GM18499 (cell line): Measurements from ENCODE around the gene BRINP1.

Source experiments
- ATAC-seq: cut with Tn5 transposase; IDR thresholded peaks from one replicate; pipeline ENCODE4 v1.9.1; 2021; ENCODE audit warnings: moderate number of reproducible peaks; ENCODE audit not compliant: insufficient read depth, unreplicated experiment

BRINP1 gene

DNA sequence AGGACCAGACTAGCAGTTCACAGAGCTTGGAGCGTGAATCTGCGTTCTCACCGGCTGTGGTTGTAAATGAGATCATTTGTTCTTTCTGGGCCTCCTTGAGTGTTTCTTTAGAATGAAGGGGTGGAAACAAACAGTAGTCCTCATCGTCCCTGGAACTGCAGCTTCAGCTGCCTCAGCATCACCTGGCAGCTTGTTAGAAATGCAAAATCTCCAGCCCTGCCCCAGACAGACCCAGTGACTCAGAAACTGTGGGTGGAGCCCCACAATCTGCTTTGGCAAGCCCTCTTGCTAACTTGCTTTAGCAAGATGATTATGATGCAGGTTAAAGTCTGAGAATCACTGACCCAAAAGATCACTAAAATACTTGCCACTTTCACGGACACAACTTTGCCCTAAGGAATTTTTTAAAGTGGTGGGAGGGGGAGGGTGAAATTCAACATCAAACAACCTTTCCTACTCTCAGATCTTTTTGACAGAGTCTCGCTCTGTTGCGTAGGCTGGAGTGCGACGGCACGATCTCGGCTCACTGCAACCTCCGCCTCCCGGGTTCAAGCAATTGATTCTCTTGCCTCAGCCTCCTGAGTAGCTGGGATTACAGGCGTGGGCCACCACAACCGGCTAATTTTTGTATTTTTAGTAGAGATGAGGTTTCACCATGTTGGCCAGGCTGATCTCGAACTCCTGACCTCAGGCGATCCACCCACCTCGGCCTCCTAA, 86.0 kb downstream of the BRINP1 start:
- no peak for ATAC-seq

DNA sequence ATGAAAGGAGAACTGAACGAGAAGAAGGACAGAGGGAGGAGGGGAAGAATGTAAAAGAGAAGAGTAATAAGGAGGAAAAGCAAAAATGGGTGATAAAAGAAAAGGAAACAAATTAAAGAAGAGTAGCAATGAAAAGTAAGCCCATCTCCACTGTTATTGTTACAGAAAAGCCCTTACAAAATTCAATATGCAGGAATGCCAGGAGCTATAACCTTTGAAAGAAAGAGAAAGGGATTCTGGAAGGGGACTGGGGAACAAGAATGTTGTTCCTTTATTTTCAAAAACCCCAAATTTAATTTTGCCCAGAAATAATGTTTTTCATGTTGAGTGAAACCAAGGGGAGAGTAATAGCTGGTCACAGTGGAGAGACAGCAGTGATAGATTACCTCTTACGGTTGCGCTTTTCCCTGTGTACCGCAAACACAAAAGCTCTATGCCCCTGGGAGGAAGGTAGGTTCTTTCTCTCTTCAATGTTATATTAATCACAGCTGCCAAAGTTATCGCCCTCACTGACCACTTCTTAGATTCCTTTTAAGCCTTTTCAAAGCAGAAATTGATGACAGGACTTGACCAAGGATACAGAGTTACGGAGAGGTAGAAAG, 86.7 kb downstream of the BRINP1 start:
- no peak for ATAC-seq

- no peak for ATAC-seq
Measured at GRCh38 chr9:119280740-119281485, 88.3 kb downstream of the BRINP1 start.

- ATAC-seq = no peak
Measured at GRCh38 chr9:119278171-119278570, 91.1 kb downstream of the BRINP1 start.

- ATAC-seq = no peak
Measured at GRCh38 chr9:119273984-119274665, 95.1 kb downstream of the BRINP1 start.

GRCh38 chr9:119273325-119273904, 95.8 kb downstream of the BRINP1 start:
- ATAC-seq = no peak

DNA sequence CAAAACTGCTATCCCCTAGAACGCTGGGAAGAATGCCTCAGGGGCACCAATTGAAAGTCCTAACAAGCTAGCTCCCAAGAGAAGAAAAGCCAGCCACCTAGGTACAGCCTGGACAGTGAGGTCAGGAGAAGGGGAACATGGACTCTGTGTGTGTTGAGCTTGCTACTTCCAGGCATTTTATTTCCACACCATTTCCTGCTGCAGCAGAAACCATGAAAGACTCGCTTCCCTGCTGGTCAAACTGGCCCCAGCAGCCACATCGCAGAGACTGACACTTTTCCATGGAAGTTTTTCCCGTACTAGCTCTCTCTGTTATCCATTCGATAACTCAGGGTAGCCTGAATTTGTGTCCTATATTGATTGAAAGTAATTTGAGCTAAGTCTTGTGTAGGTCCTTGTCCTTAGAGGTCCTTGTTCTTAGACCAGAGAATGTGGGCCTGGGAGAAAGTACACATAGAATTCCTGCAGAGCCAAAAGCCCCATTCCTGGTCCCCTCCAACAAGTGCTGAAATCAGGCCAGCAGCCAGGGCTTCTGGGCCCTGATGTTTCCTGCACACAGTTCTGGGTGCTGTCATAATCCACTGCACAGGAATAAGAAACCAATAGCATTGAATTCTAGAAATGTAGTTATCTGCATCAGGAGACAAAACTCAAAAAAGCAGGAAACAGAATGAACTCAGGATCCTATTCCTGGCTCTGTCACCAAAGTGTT, 96.6 kb downstream of the BRINP1 start:
- no peak for ATAC-seq

GRCh38 chr9:119268985-119269384, 100.2 kb downstream of the BRINP1 start:
- no peak for ATAC-seq

GRCh38 chr9:119264165-119264564, 105.1 kb downstream of the BRINP1 start:
- no peak for ATAC-seq

DNA sequence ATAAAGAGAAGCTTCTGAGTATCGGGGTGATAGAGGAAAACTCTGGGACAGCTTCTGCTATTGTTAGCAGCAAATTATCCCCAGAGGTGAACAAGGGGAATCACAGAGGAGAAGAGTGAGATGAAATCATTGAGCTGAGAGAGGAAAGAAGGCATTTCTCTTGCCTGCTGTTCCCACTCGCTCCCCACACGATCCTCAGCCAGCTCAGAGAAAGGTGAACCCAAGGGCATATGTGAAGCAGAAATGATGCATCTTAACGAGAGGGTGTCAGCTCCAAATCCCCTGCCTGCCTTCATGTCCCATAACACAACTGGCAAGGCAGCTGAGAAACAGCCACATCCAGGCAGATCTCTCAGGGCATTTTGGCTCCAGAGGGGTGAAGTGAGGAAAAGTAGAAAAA, 111.6 kb downstream of the BRINP1 start:
- no peak for ATAC-seq

DNA sequence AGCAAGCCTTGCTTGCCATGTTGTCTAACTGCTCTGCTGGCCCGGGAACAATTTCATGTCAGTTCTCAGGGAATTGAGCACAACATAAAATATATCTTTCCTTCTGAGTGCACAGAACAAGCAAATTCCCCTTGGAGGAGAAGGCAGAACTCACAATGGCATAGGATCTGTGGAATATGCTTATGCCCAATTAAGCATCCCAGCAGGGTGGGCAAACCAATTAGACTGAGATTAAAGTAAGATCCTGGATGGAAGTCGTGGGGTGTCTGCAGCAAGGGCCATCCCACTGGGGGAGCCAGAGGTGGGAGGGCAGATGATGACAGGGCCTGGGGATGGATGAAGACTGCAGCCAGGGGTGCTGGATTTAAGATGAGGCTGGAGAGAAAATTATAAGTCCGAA, 114.1 kb downstream of the BRINP1 start:
- ATAC-seq = no peak

- ATAC-seq = no peak
Measured at GRCh38 chr9:119252671-119253299, 116.5 kb downstream of the BRINP1 start.

GRCh38 chr9:119251936-119252335, 117.3 kb downstream of the BRINP1 start:
- ATAC-seq = no peak

DNA sequence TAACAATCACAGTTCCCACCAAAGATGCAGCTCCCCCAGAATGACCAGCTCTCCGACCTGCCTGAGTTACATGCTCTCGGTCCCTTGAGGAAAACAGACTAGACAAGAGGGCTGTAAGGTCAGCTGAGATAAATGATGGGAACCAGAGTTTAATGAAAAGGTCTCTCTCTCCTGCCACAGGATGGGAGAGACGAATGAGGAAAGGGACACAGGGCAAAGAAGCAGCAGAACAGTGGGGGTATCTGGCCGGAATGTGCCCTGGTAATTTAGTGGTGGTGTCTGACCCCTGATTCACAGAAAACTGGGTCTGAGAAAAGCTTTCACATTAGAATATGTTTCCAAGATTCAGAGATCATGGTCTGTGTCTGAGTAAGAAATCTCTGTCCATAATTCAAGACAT, 118.5 kb downstream of the BRINP1 start:
- no peak for ATAC-seq

DNA sequence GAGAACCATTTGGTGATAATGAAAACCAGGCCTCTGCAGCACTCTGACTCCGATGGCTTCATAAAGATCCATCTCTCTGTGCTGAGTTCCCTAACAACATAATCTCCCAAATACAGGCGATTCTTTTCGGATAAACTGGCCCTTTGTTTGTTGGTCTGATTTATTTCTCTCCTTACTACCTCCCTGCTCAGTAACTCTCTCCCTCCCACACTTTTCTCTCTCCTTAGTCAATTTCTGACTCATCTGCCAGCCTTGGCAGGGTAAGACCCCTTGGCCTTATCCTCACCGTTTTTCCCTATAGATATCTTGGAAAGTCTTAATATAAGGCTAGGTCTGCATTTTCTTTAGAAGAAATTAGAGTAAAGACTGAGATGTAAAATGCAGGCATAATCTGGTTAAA, 128.7 kb downstream of the BRINP1 start:
- no peak for ATAC-seq

- ATAC-seq = no peak
Measured at GRCh38 chr9:119234636-119235035, 134.6 kb downstream of the BRINP1 start.

DNA sequence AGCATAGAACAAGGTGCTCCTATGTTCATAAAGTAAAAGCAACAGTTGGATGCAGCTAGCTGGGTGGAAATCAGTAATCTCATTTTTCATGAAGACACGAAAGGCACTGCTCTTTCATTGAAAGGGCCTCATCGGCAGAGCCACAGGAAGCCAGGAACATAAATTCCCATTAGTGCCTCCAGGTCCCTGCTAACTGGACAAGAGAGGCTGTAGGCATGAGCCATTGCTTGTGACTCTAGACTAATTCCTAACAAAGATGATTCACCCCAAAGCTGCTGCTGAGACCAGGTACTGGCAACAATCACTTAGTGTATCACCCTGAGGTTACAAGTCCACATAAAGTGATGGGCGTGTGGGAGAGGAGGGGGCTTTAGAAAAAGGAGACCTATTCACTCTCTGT, 141.8 kb downstream of the BRINP1 start:
- no peak for ATAC-seq

DNA sequence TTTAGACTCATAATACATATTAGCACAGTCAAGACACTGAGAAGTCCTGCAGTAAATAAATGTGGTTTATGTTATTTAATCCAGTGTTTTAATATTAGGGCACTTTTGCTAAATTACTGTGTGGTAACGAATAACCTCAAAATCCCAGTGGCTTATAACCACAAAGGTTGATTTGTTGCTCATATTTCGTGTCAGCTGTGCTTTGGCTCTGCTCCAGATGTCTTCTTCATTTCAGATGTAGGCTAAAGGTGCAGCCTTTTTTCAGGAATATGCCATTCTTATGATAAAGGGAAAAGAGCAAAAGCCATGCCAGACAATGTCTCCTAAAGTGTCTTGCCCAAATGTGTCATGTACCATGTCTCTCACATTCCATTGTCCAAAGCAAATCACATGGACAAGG, 144.8 kb downstream of the BRINP1 start:
- ATAC-seq = no peak

DNA sequence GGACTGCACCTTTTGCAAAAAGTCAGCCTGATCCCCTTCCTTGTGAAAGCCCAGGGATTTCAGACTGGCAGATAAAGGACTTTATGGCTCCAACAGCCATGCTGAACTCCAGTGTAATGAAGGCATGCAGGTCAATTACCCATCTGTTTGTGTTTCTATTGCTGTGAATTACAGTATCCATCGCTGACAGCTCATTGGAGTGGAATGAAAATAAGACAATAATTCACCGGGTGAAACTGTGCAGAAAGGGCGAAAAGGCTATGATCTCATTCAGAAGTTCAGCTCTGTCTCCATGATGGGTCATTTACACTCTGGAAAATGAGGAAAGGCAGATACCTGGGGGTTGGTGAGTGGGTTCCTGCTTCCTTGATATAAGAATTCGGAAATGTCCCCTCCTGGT, 148.0 kb downstream of the BRINP1 start:
- no peak for ATAC-seq

DNA sequence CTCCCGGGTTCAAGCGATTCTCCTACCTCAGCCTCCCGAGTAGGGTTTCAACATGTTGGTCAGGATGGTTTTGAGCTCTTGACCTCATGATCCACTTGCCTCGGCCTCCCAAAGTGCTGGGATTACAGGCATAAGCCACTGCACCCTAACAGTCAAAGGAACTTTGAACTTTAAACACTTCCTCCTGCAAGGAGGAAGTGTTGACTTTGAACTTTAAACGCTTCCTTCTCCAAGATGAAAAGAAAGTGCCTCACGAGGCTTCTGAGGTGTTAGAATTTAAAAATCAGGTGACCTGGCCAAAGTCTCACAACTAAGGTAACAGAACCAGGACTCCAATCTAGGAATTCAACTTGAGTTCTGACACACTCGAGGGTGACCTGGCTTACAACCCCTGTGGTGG, 150.9 kb downstream of the BRINP1 start:
- ATAC-seq = no peak
